GM08714 (cell line): Measurements from ENCODE around the gene AGPAT2.

Experiments
- H3K4me3 ChIP-seq: fragments of 200-500 bp; sonication (Bioruptor generic); 2 replicates; pipeline ENCODE4 v1.5.1; 2014; ENCODE audit warnings: mild to moderate bottlenecking, low read length, inconsistent platforms
- ZNF274 ChIP-seq: IDR thresholded peaks from 2 replicates; pipeline ENCODE4 v1.6.1; 2012; ENCODE audit warnings: mild to moderate bottlenecking, low read depth, low read length

The AGPAT2 gene

DNA sequence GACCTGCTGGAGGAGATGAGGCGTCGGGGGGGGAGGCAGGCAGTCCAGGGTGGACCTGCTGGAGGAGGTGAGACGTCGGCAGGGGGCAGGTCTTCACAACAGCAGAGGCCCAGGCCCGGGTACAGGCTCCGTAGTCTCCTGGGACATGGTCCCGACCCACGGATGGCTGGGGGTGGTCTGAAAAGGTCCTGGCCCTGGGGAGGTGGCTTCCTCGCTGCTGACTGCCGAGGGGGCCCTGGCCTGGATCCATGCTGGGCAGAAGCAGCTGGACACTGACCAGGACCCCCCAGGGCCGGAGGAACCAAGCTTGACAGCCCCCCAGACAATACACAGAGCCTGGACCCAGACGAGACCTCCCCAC lies 16.0 kb downstream of the AGPAT2 start:
- no peak overlapping the region for H3K4me3 ChIP-seq
- no peak for TF ChIP-seq ZNF274

DNA sequence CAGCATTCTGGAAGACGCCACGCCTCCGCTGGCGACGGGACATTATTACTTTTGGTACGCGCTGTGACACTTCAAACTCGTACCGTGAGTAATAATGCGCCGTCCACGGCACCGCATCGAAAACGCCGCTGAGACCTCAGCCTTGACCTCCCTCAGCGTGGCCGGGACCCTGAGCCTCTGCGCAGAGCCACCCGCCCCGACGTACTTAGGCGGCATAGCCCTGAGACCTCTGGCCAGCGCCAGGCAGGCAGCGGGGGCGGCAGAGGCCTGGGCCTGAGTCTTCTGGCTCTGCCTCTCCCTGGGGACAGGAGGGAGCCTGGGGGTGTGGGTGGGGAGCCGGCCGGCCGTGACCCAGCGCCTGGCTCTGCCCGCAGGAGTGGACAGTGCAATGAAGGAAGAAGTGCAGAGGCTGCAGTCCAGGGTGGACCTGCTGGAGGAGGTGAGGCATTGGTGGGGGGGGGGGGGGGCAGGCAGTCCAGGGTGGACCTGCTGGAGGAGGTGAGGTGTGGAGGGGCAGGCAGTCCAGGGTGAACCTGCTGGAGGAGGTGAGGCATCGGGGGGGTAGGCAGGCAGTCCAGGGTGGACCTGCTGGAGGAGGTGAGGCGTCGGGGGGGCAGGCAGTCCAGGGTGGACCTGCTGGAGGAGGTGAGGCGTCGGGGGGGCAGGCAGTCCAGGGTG lies 16.5 kb downstream of the AGPAT2 start:
- TF ChIP-seq ZNF274, result no peak

DNA sequence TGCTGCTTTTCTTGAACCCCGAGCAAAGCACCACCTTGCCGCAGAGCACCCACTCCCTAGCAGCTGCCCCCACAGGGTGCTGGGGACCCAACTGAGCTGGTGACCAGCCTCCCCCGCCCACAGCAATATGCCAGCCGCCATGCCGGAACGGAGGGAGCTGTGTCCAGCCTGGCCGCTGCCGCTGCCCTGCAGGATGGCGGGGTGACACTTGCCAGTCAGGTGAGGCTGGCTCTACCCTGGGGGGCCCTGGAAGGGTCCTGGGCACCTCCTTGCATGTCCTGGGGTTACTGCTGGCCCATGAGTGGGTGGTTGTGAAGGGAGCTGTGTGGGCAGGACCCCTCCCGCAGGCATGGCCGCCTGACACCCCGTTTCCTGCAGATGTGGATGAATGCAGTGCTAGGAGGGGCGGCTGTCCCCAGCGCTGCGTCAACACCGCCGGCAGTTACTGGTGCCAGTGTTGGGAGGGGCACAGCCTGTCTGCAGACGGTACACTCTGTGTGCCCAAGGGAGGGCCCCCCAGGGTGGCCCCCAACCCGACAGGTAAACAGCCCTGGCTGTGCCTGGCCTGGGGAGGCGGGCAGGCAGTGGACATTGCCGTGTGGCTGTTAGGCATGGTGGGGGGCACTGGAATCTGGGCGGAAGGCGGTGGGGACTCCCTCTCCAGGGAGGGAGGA lies 17.3 kb downstream of the AGPAT2 start:
- TF ChIP-seq ZNF274, result no peak
- H3K4me3 ChIP-seq, result no peak overlapping the region

More for the DNA sequence above, 16.5 kb downstream of the AGPAT2 start:
- no peak overlapping the region for H3K4me3 ChIP-seq

DNA sequence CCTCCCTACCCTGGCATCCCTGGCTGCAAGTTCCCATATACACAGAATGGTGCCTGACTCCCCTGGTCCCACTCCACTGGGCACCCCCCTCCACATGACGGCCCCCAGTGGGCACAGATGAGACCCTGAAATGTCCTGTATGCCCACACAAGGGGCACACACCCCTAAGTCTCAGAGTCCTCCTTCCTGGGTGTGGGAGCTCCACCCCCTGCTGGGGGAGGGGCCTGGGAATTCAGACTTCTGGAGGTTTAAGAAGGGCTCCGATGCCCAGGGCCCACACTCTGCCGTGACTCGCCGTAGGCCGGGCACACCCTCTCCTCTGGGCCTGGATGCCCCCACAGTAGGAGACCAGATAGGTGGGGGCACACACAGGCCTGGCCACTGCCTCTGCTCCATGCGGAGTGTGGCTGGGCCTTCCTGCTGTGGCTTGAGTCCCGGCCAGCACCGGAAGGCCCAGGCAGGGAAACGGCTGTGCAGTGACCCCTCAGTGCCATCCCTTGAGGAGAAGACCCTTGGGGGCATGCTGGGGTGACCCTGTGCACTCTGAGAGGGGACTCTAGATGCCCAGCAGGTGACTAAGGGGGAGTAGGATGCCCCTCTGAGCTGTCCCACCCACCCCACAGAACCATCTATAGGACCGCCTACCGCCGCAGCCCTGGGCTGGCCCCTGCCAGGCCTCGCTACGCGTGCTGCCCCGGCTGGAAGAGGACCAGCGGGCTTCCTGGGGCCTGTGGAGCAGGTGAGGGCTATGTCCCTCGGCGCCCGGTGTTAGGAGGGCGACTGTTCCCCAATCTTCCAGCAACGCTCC lies 18.1 kb downstream of the AGPAT2 start:
- no peak for TF ChIP-seq ZNF274
- H3K4me3 ChIP-seq, result no peak overlapping the region

DNA sequence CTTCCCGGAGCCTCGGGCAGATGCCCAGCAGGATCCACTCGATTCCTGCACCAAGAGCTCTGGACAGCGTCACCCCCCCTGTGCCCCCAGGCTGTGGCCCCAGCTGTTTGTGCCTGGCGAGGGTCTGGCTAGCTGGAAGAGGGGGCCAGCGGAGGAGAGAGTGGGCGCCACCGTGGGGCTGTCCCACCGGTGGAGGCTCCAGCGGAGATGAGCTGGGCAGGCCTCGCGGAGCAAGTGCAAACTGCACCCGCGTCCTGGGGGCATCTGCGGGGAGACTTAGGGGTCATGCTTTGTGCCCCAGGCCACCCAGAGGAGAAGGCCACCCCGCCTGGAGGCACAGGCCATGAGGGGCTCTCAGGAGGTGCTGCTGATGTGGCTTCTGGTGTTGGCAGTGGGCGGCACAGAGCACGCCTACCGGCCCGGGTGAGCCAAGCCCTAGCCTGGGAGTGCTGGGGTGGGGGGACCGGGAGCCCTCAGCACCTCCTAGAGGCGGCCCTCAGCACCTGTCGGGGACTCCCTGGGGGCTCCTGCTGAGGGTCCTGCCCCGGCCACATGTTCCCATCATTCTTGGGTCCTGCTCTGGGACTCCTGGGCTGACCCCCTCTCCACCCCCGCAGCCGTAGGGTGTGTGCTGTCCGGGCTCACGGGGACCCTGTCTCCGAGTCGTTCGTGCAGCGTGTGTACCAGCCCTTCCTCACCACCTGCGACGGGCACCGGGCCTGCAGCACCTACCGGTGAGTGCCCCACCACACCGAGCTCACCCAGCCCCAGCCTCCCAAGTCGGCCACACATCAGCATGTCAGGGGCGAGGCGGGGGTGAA lies 19.1 kb downstream of the AGPAT2 start:
- no peak for TF ChIP-seq ZNF274

DNA sequence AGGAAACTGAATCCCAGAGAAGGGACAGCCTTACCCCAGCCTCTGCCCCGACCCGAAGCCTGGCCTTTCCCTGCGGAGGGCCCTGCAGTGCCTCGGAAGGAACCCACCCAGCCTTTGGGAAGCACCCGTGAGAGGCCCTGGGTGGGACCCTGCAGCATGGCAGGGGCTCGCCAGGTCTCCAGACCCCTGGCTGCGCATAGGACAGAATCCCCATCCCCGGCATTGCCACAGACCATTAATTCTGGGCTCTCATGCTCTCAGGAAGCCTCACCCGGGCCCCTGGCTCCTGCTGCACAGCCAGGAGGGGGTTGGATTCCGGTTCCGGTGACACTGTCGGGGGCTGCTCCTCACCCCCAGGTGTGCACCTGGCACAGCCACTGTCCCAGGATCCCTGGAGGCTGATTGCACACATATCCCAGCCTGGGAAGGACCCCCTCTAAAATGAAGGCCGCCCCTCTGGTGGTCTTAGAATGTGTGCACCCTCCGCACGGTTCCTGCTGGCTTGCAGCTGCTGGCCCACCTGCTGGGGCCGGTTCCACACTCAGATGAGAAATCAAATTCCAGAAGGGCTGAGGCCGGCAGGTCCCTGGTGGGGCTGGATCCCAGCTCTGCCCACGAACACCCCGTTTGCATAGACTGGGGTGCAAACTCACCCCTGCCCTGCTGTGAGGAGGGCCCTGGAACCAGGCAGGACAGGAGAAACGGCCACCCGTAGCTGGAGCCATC lies 19.9 kb downstream of the AGPAT2 start:
- H3K4me3 ChIP-seq, result no peak overlapping the region
- TF ChIP-seq ZNF274, result no peak

More for the DNA sequence above, 19.1 kb downstream of the AGPAT2 start:
- H3K4me3 ChIP-seq, result no peak overlapping the region

DNA sequence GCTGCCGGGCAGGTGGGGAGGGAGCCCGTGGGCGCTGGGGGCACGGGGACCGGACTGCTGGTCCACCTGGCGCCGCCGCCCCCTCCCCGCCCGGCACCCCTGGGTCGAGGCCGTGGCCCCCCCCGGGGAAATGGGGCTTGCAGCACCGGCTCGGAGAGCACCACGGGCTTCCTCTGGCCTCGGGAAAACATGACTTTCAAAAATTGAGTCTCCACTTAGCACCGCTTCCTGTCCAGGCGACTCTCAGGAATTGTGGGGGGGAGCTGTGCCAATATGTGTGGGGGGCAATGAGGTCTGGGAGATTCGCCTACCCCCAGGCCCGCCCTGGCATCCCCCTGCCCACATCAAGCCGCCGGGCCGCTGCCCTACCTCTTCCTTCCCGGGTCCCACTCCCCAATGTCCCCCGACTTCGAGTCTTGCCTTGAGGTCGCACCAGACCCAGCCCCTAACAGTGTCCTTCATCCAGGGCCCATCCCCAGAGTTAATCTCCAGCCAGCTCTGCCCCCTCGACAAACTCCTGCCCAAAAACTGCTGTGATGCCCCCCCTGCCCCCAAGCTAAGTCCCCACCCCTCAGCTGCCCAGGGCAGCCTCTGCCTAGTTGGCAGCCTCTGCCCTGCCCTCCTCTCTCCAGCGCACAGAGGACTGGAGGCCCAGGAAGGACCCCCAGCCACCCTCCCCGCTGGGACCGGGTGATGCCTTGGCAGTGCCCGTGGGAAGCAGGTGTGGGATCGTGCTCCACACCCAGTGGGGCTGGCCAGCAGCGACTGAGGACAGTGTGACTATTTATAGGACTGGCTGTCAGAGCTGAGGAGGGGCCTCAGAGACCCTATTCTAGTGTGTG lies 20.7 kb downstream of the AGPAT2 start:
- TF ChIP-seq ZNF274, result no peak

DNA sequence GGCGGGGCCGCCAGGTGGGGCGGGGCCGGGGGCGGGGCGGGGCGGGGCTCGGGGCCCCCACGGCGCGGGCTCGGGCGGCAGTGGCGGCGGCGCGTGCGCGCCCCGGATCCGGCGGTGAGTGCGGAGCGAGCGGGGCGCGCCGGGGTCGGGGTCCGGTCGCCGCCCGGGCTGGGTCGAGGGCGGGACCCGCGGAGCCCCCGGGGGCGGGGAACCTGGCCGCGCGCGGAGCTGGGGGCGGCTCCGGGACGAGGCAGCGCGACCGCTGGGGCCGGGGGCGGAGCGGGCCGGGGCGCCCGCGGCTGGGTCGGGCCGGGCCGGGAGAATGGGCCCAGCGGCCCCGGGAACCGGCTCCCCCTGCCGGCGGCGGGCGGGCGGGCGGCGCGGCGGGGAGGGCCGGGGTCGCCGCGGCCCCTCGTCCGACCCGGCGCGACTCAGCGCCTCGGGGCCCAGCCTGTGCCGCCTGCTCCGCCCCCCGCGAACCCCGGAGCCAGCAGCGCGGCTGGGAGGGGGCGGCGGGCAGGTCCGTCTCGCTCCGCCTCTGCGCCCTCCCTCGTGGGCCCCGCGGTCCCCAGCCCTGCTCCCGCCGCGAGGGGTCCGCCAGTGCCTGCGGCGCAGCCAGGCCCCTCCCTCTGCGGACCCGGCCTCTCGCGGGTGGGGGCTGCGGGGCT lies 21.4 kb downstream of the AGPAT2 start:
- TF ChIP-seq ZNF274, result no peak
- no peak overlapping the region for H3K4me3 ChIP-seq

More for the DNA sequence above, 20.7 kb downstream of the AGPAT2 start:
- H3K4me3 ChIP-seq, result no peak overlapping the region

DNA sequence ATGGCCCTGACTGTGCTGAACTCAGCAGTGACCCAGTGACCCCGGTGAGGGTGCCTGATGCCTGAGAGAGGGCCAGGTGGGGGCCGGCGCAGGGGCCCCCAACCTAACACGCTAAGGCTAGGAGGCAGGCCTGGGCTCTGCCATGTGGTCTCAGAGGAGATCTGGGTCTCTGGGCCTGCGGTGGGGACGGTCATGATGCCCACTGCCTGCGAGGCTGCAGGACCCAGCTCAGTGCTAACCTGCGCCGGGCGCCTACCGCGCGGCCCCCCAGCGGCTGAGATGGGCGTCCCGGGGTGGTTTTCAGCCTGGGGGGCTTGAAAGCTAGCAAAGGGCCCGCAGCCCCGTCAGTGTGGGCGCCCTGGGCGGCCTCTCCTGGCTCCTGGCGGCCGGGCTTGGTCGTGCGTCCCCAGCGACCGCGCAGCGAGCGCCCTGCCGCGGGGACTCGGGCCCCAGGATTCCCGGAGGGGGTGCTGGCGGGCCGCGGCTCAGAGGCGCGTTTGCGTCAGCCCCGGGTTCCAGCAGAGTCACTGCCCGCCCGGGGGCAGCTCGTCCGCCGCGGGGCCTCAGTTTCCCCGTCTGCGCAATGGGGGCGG lies 22.1 kb downstream of the AGPAT2 start:
- TF ChIP-seq ZNF274, result no peak
- no peak overlapping the region; the same call in 1 of the 2 replicates for H3K4me3 ChIP-seq

- no peak overlapping the region for H3K4me3 ChIP-seq
- TF ChIP-seq ZNF274, result no peak
Measured at GRCh38 chr9:136664000-136664915, 23.0 kb downstream of the AGPAT2 start.
